ENCODE results near the gene TULP4. TPM values are rescaled to one million over a fixed set of nuclear protein-coding genes. Genes with fewer than 3 reads are reported as not detected.
A peak's percentile ranks its signal among the peaks of the same experiment; 100 is the strongest.
"Not testable (repeated sequence)": the region's sequence is repeated elsewhere in the genome, so short reads cannot be mapped to it uniquely, and the experiment has no call there.

Gene TULP4
- polyA plus RNA-seq, 2 donors = 3.5 to 7.6 TPM

- 90 to 94% methylated on average over 1 of the region's 1 CpG for WGBS, 2 donors
Measured at GRCh38 chr6:158527858-158528257, 215.6 kb downstream of the TULP4 start.

GRCh38 chr6:158528826-158529225, 216.6 kb downstream of the TULP4 start:
- Histone ChIP-seq H3K9me3 (ENCODE audit: control insufficient read depth in 2 of 2, insufficient read depth in 1 of 2, low read depth in 1 of 2, low read length in 1 of 2) (no peaks in the 10 kb centered on the region), H3K27ac (ENCODE audit: low read depth in 2 of 2, low read length in 1 of 2) (no peak overlapping the region), H3K27me3 (ENCODE audit: control insufficient read depth in 1 of 2, insufficient read depth in 2 of 2, low read length in 2 of 2) (no peaks in the 10 kb centered on the region), H3K4me1 (ENCODE audit: control insufficient read depth in 2 of 2, insufficient read depth in 2 of 2, low read length in 1 of 2) (no peaks in the 10 kb centered on the region), H3K36me3 (ENCODE audit: control insufficient read depth in 2 of 2, insufficient read depth in 2 of 2, low read length in 1 of 2) (no peaks in the 10 kb centered on the region), H3K4me3 (ENCODE audit: low read depth in 1 of 2, low read length in 2 of 2) (no peak overlapping the region)
- 75 to 80% methylated on average over 5 to 6 of the region's 6 CpGs for WGBS, 2 donors

More at GRCh38 chr6:158527858-158528257, 215.6 kb downstream of the TULP4 start:
- H3K4me3 ChIP-seq (ENCODE audit: low read depth in 1 of 2, low read length in 2 of 2); H3K36me3 ChIP-seq (ENCODE audit: control insufficient read depth in 2 of 2, insufficient read depth in 2 of 2, low read length in 1 of 2); H3K27me3 ChIP-seq (ENCODE audit: control insufficient read depth in 1 of 2, insufficient read depth in 2 of 2, low read length in 2 of 2); H3K9me3 ChIP-seq (ENCODE audit: control insufficient read depth in 2 of 2, insufficient read depth in 1 of 2, low read depth in 1 of 2, low read length in 1 of 2); H3K4me1 ChIP-seq (ENCODE audit: control insufficient read depth in 2 of 2, insufficient read depth in 2 of 2, low read length in 1 of 2); H3K27ac ChIP-seq (ENCODE audit: low read depth in 2 of 2, low read length in 1 of 2): not testable (repeated sequence)

- H3K27me3 ChIP-seq (ENCODE audit: control insufficient read depth in 1 of 2, insufficient read depth in 2 of 2, low read length in 2 of 2) = peaks cover 0 to 2% of the 10 kb centered on the region in 2 donors
- WGBS, 2 donors = 71 to 75% methylated on average over 8 of the region's 8 CpGs
- no peaks in the 10 kb centered on the region for H3K9me3 ChIP-seq (ENCODE audit: control insufficient read depth in 2 of 2, insufficient read depth in 1 of 2, low read depth in 1 of 2, low read length in 1 of 2)
- no peaks in the 10 kb centered on the region for H3K36me3 ChIP-seq (ENCODE audit: control insufficient read depth in 2 of 2, insufficient read depth in 2 of 2, low read length in 1 of 2)
- H3K4me3 ChIP-seq (ENCODE audit: low read depth in 1 of 2, low read length in 2 of 2) = no peak overlapping the region
- H3K4me1 ChIP-seq (ENCODE audit: control insufficient read depth in 2 of 2, insufficient read depth in 2 of 2, low read length in 1 of 2) = no peaks in the 10 kb centered on the region
- no peak overlapping the region for H3K27ac ChIP-seq (ENCODE audit: low read depth in 2 of 2, low read length in 1 of 2)
Measured at GRCh38 chr6:158529629-158530028, 217.4 kb downstream of the TULP4 start.

GRCh38 chr6:158531566-158531965, 219.3 kb downstream of the TULP4 start:
- 77 to 79% methylated on average over 4 of the region's 4 CpGs for WGBS, 2 donors
- no peaks in the 10 kb centered on the region for H3K9me3 ChIP-seq (ENCODE audit: control insufficient read depth in 2 of 2, insufficient read depth in 1 of 2, low read depth in 1 of 2, low read length in 1 of 2)
- no peak overlapping the region for H3K4me3 ChIP-seq (ENCODE audit: low read depth in 1 of 2, low read length in 2 of 2)
- peaks cover 0 to 7% of the 10 kb centered on the region in 2 donors for H3K27me3 ChIP-seq (ENCODE audit: control insufficient read depth in 1 of 2, insufficient read depth in 2 of 2, low read length in 2 of 2)
- no peaks in the 10 kb centered on the region for H3K36me3 ChIP-seq (ENCODE audit: control insufficient read depth in 2 of 2, insufficient read depth in 2 of 2, low read length in 1 of 2)
- H3K4me1 ChIP-seq (ENCODE audit: control insufficient read depth in 2 of 2, insufficient read depth in 2 of 2, low read length in 1 of 2) = peaks cover 0 to 5% of the 10 kb centered on the region in 2 donors
- H3K27ac ChIP-seq (ENCODE audit: low read depth in 2 of 2, low read length in 1 of 2) = no peak overlapping the region

- WGBS, 2 donors = 82 to 91% methylated on average over 2 of the region's 2 CpGs
- H3K27ac ChIP-seq (ENCODE audit: low read depth in 2 of 2, low read length in 1 of 2) = no peak overlapping the region
- H3K9me3 ChIP-seq (ENCODE audit: control insufficient read depth in 2 of 2, insufficient read depth in 1 of 2, low read depth in 1 of 2, low read length in 1 of 2) = no peaks in the 10 kb centered on the region
- H3K4me3 ChIP-seq (ENCODE audit: low read depth in 1 of 2, low read length in 2 of 2) = no peak overlapping the region
- H3K36me3 ChIP-seq (ENCODE audit: control insufficient read depth in 2 of 2, insufficient read depth in 2 of 2, low read length in 1 of 2) = no peaks in the 10 kb centered on the region
- peaks cover 0 to 10% of the 10 kb centered on the region in 2 donors for H3K27me3 ChIP-seq (ENCODE audit: control insufficient read depth in 1 of 2, insufficient read depth in 2 of 2, low read length in 2 of 2)
- H3K4me1 ChIP-seq (ENCODE audit: control insufficient read depth in 2 of 2, insufficient read depth in 2 of 2, low read length in 1 of 2) = peaks cover 0 to 7% of the 10 kb centered on the region in 2 donors
Measured at GRCh38 chr6:158531970-158532369, 219.7 kb downstream of the TULP4 start.

GRCh38 chr6:158536084-158536890, 224.0 kb downstream of the TULP4 start:
- WGBS, 2 donors = 1% methylated on average over 46 to 75 of the region's 75 CpGs
- peak overlapping the region in 1 of 2 donors; percentile 3 for H3K27ac ChIP-seq (ENCODE audit: low read depth in 2 of 2, low read length in 1 of 2)
- no peaks in the 10 kb centered on the region for H3K36me3 ChIP-seq (ENCODE audit: control insufficient read depth in 2 of 2, insufficient read depth in 2 of 2, low read length in 1 of 2)
- H3K9me3 ChIP-seq (ENCODE audit: control insufficient read depth in 2 of 2, insufficient read depth in 1 of 2, low read depth in 1 of 2, low read length in 1 of 2) = no peaks in the 10 kb centered on the region
- peaks cover 0 to 12% of the 10 kb centered on the region in 2 donors for H3K4me1 ChIP-seq (ENCODE audit: control insufficient read depth in 2 of 2, insufficient read depth in 2 of 2, low read length in 1 of 2)
- peaks cover 0 to 13% of the 10 kb centered on the region in 2 donors for H3K27me3 ChIP-seq (ENCODE audit: control insufficient read depth in 1 of 2, insufficient read depth in 2 of 2, low read length in 2 of 2)
- H3K4me3 ChIP-seq (ENCODE audit: low read depth in 1 of 2, low read length in 2 of 2) = peak overlapping the region; percentile 44 to 60

GRCh38 chr6:158536891-158537798, 224.9 kb downstream of the TULP4 start:
- WGBS, 2 donors = 4% methylated on average over 67 to 94 of the region's 94 CpGs
- Histone ChIP-seq H3K4me3 (ENCODE audit: low read depth in 1 of 2, low read length in 2 of 2) (peak overlapping the region; percentile 44 to 60), H3K36me3 (ENCODE audit: control insufficient read depth in 2 of 2, insufficient read depth in 2 of 2, low read length in 1 of 2) (no peaks in the 10 kb centered on the region), H3K4me1 (ENCODE audit: control insufficient read depth in 2 of 2, insufficient read depth in 2 of 2, low read length in 1 of 2) (peaks cover 0 to 12% of the 10 kb centered on the region in 2 donors), H3K27me3 (ENCODE audit: control insufficient read depth in 1 of 2, insufficient read depth in 2 of 2, low read length in 2 of 2) (peaks cover 0 to 13% of the 10 kb centered on the region in 2 donors), H3K27ac (ENCODE audit: low read depth in 2 of 2, low read length in 1 of 2) (no peak overlapping the region), H3K9me3 (ENCODE audit: control insufficient read depth in 2 of 2, insufficient read depth in 1 of 2, low read depth in 1 of 2, low read length in 1 of 2) (no peaks in the 10 kb centered on the region)

DNA sequence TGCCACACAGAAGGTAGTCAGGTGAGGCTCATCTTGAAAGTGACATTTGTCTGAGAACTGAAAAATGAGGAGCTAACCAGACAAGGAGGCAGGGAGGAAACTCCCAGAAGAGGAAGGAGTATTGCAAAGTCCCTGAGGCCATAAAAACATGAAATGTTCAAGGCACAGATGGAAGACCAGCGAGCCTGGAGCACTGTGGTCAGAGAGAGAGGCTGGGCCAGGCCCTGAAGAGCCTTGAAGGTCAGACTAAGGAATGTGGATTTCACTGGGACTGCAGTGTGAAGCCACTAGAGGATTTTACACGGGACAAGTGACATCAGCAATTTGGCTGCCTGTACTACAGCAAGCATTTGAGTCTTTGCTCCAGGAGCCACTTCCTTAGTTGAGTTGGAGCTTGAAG, 226.5 kb downstream of the TULP4 start:
- H3K27ac ChIP-seq (ENCODE audit: low read depth in 2 of 2, low read length in 1 of 2) = no peak overlapping the region
- no peaks in the 10 kb centered on the region for H3K9me3 ChIP-seq (ENCODE audit: control insufficient read depth in 2 of 2, insufficient read depth in 1 of 2, low read depth in 1 of 2, low read length in 1 of 2)
- H3K4me1 ChIP-seq (ENCODE audit: control insufficient read depth in 2 of 2, insufficient read depth in 2 of 2, low read length in 1 of 2) = peaks cover 0 to 12% of the 10 kb centered on the region in 2 donors
- H3K27me3 ChIP-seq (ENCODE audit: control insufficient read depth in 1 of 2, insufficient read depth in 2 of 2, low read length in 2 of 2) = peaks cover 0 to 13% of the 10 kb centered on the region in 2 donors
- no peak overlapping the region for H3K4me3 ChIP-seq (ENCODE audit: low read depth in 1 of 2, low read length in 2 of 2)
- no peaks in the 10 kb centered on the region for H3K36me3 ChIP-seq (ENCODE audit: control insufficient read depth in 2 of 2, insufficient read depth in 2 of 2, low read length in 1 of 2)
- WGBS, 2 donors = 43 to 58% methylated on average over 2 of the region's 2 CpGs

GRCh38 chr6:158539413-158539812, 227.1 kb downstream of the TULP4 start:
- Histone ChIP-seq H3K36me3 (ENCODE audit: control insufficient read depth in 2 of 2, insufficient read depth in 2 of 2, low read length in 1 of 2) (no peaks in the 10 kb centered on the region), H3K4me3 (ENCODE audit: low read depth in 1 of 2, low read length in 2 of 2) (no peak overlapping the region), H3K27me3 (ENCODE audit: control insufficient read depth in 1 of 2, insufficient read depth in 2 of 2, low read length in 2 of 2) (peaks cover 0 to 11% of the 10 kb centered on the region in 2 donors), H3K27ac (ENCODE audit: low read depth in 2 of 2, low read length in 1 of 2) (no peak overlapping the region), H3K9me3 (ENCODE audit: control insufficient read depth in 2 of 2, insufficient read depth in 1 of 2, low read depth in 1 of 2, low read length in 1 of 2) (no peaks in the 10 kb centered on the region), H3K4me1 (ENCODE audit: control insufficient read depth in 2 of 2, insufficient read depth in 2 of 2, low read length in 1 of 2) (peaks cover under 1 to 12% of the 10 kb centered on the region in 2 donors)
- 56 to 60% methylated on average over 7 of the region's 7 CpGs for WGBS, 2 donors
